GM19099 (cell line): Measurements from ENCODE around the gene PSMD4.
A peak's percentile ranks its signal among the peaks of the same experiment; 100 is the strongest.

Experiments used
- POLR2A ChIP-seq: IDR thresholded peaks from 3 replicates; pipeline ENCODE4 v1.6.1; 2011; ENCODE audit warnings: low read depth; ENCODE audit not compliant: insufficient read length; ENCODE audit errors: extremely low read depth

Gene PSMD4

GRCh38 chr1:151287767-151288500 is 33.4 kb downstream of the PSMD4 start:
- no peak for TF ChIP-seq POLR2A

- TF ChIP-seq POLR2A = no peak
These were observed 34.0 kb downstream of the PSMD4 start for GRCh38 chr1:151288502-151288901.

DNA sequence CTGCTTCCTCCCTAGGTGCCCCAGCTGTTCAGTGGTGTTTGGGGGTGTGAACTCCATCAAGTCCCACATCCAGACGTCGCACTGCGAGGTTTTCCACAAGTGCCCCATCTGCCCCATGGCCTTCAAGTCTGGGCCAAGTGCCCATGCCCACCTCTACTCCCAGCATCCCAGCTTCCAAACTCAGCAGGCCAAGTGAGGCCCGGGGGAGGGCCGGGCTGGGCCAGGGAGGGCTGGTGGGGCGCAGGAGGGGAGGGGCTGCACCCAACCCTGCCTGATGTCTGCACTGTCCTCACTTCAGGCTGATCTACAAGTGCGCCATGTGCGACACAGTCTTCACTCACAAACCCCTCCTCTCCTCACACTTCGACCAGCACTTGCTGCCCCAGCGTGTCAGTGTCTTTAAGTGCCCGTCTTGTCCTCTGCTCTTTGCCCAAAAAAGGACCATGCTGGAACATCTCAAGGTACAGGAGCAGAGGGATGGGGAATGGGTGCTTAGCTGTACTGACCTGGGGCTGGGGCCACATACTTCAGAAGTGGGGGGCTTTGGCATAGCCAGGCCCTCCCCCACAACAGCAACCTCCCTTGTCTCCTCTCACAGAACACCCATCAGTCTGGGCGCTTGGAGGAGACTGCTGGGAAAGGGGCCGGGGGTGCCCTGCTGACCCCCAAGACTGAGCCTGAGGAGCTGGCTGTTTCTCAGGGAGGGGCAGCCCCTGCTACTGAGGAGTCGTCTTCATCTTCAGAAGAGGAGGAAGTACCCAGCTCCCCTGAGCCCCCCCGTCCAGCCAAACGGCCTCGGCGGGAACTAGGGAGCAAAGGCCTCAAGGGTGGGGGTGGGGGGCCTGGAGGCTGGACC is 34.8 kb downstream of the PSMD4 start:
- no peak for TF ChIP-seq POLR2A

DNA sequence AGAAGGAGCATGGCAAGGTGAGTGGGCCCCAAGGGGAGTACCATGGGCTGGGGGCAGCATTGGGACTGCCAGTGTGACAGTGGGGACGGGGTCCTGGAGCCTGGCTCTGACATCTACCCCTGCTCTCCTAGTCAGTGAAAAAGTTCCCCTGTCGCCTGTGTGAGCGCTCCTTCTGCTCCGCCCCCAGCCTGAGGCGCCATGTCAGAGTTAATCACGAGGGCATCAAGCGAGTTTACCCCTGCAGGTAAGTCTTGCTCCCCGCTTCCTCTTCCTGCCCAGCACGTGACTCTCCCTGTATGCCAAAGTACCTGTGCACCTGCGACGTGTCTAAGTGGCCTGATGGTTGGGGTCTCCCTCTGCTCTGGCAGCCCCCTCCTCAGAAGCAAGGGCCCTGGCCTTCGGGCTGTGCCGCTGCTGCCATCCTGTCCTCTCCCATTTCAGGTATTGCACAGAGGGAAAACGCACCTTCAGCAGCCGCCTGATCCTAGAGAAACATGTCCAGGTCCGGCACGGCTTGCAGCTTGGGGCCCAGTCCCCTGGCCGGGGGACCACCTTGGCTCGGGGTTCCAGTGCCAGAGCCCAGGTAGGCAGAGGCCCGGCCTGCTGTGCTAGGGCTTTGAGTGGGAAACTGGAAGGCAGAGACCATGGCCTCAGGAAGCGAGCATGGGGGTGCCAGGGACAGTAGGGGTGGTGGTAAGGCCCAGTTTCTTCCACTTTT is 35.6 kb downstream of the PSMD4 start:
- TF ChIP-seq POLR2A = no peak

DNA sequence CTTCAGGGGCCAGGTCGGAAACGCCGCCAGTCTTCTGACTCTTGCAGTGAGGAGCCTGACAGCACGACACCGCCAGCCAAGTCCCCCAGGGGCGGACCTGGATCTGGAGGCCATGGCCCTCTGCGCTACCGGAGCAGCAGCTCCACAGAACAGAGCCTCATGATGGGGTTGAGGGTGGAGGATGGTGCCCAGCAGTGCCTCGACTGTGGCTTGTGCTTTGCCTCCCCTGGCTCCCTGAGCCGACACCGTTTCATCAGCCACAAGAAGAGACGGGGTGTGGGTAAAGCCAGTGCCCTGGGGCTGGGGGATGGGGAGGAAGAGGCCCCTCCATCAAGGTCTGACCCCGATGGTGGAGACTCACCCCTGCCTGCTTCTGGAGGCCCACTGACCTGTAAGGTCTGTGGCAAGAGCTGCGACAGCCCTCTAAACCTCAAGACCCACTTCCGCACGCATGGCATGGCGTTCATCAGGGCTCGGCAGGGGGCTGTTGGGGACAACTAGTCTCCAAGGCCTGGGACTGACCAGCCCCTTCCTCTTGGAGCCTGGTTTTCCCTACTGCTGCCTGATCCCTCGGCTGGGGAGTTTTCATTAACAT is 36.3 kb downstream of the PSMD4 start:
- TF ChIP-seq POLR2A = peak; percentile 19

GRCh38 chr1:151292207-151293030 is 37.9 kb downstream of the PSMD4 start:
- TF ChIP-seq POLR2A = no peak

GRCh38 chr1:151293093-151293492 is 38.6 kb downstream of the PSMD4 start:
- TF ChIP-seq POLR2A = no peak

DNA sequence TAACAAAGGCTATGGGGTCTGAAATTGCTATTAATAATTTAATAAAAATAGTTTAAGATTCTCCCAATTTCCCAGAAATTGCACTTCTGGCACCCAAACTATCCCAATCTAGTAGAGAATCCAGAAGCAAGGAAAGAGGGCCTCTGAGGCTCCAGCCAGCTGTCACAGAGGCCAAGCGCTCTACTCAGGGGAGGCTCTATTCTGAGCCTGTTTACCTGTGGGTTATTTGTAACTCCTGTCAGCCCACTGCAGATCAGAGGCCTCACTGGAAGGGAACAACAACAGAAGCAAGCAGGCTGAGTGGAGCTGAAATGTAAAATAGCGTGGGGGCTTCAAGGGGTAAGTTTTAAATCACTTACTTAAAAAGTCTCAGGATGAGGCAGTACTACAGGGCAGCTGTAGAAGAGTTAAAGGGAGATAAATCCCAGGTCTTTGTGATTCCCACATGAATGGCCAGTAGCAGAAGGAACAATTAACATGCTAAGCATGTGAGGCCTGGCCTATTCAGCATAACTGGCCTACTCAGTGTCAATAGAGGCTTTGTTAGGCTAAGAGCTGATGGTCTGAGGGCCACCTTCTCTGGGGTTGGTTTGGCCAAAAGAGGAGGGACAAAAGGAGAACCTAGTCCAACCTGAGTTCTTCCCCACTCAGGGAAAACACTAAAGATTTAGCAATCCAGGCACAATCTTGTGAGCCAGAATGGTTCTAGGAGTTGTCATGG is 40.4 kb downstream of the PSMD4 start:
- no peak for TF ChIP-seq POLR2A

DNA sequence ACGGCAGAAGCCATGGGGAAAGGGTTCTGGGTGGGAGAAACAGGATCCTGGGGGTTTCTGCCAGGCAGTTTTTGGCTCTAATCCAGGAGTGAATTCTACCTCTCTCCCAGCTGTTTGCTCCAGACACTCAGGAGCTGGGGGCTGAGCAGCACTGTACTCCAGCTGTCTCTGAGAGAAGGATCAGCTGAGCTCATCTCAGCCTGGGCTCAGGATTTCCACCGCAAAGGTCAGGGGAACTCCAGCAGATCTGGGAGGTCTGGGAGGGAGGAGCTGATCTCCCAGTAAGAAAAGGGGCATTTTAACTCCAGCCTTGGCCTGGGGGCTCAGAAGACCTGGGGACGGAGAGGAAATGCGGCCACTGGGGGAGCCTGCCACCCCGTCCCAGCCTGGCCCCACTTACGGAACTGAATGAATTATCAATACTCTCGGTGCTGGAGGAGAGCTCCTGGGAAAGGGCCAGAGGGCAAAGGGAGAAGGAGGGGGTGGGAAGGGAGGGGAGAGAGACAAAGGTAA is 55.3 kb downstream of the PSMD4 start:
- no peak for TF ChIP-seq POLR2A

DNA sequence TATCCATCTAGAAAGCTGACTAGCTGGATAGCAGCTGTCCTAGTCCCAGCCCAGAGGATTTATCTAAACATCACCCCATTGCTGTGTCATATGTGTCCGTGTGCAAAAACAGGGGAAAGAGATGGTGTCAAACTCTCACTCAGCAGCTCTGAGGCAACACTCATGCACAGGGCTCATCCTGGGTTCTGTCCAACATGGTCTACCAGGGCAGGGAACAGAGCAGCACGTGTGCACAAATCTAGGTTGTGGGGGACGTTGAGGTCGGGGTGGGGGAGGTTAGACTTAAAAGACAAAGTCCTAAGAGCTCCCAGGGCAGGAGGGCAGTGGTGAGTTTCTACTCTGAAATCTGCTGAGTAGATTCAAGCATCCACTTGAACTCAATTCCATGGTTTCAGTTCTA is 56.5 kb downstream of the PSMD4 start:
- TF ChIP-seq POLR2A = no peak

DNA sequence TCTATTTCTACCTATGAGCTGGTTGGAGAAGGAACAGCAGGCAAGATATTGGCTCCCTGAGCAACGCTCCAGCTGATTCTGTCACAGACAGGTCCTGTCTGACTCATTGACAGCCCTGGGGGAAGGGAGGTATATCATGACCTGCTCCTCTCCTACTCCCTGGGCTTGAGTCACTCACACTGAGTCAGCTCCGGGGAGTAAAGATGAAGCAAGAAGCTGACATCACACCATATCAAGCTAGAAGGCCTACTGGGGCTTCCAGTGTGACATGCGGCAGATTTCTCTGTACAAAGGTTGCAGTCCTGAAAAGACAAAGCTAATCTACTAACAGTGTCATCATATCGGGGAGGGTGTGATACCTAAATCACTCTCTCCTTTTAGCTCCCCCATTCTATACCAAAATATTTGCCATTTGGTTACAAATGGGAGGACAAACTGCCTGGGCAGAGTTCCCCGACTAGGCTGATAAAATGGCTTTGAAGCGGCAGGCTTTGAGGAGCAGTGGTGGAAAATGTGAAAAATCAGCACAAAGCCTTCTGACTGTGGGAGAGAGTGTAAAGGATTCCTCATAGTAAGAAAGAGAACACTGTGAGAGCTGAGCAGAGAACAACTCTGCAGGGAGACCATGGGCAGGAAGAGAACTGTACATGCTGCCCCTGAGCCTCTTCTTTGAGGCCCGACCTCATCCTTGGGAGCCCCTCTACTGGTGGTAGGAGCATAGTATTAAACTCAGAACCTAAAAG is 57.2 kb downstream of the PSMD4 start:
- TF ChIP-seq POLR2A = no peak

- TF ChIP-seq POLR2A = no peak
These were observed 57.9 kb downstream of the PSMD4 start for GRCh38 chr1:151312411-151312810.

- no peak for TF ChIP-seq POLR2A
These were observed 58.3 kb downstream of the PSMD4 start for GRCh38 chr1:151312826-151313225.
